Loucy (cell line): ENCODE data around the gene ADAM22.

Experiments used
- EZH2phosphoT487 ChIP-seq: fragments of 200-600 bp; IDR thresholded peaks from 2 replicates; pipeline ENCODE4 v1.6.1; 2018; ENCODE audit warnings: antibody characterized with exemption, mild to moderate bottlenecking, moderate library complexity, borderline replicate concordance
- TF ChIP-seq, protein P1 (sequence below): fragments of 200-600 bp; sonication (generic); conservative IDR thresholded peaks from 2 replicates; pipeline ENCODE4 v1.5.1; 2014; ENCODE audit warnings: mild to moderate bottlenecking, antibody characterized with exemption, low read length

DNA sequence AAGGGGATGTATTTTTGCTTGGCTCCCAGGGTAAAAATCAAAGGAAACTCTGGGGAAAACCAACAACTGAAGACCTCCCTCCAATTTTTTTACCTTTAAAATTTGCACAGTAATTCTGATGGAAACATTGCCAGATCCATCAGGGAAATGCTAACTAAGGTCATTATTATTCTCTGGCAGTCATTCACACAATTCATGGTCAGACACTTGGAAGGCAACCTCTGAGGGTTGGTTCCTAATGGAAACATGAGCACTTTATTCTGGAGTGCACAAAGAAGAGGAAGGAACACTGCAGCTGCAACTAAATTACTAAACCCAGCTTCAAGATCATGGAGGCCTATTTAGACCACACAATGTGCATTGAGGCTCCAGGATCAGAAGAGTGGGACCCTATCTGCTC lies 251.6 kb downstream of the ADAM22 start:
- TF ChIP-seq, protein P1, sequence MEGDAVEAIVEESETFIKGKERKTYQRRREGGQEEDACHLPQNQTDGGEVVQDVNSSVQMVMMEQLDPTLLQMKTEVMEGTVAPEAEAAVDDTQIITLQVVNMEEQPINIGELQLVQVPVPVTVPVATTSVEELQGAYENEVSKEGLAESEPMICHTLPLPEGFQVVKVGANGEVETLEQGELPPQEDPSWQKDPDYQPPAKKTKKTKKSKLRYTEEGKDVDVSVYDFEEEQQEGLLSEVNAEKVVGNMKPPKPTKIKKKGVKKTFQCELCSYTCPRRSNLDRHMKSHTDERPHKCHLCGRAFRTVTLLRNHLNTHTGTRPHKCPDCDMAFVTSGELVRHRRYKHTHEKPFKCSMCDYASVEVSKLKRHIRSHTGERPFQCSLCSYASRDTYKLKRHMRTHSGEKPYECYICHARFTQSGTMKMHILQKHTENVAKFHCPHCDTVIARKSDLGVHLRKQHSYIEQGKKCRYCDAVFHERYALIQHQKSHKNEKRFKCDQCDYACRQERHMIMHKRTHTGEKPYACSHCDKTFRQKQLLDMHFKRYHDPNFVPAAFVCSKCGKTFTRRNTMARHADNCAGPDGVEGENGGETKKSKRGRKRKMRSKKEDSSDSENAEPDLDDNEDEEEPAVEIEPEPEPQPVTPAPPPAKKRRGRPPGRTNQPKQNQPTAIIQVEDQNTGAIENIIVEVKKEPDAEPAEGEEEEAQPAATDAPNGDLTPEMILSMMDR: no peak
- no peak for TF ChIP-seq EZH2phosphoT487
